GM12801 (cell line): ENCODE results near the gene CEP170B.

Experiments
- CTCF ChIP-seq: IDR thresholded peaks from one replicate; pipeline ENCODE4 v1.5.1; 2011; ENCODE audit warnings: control low read depth; ENCODE audit not compliant: insufficient read length; ENCODE audit errors: extremely low read depth

The CEP170B gene

GRCh38 chr14:104830781-104831180, 34.3 kb upstream of the CEP170B start:
- no peak for TF ChIP-seq CTCF

GRCh38 chr14:104841730-104842129, 23.3 kb upstream of the CEP170B start:
- TF ChIP-seq CTCF = no peak

GRCh38 chr14:104843006-104843405, 22.1 kb upstream of the CEP170B start:
- TF ChIP-seq CTCF = no peak

DNA sequence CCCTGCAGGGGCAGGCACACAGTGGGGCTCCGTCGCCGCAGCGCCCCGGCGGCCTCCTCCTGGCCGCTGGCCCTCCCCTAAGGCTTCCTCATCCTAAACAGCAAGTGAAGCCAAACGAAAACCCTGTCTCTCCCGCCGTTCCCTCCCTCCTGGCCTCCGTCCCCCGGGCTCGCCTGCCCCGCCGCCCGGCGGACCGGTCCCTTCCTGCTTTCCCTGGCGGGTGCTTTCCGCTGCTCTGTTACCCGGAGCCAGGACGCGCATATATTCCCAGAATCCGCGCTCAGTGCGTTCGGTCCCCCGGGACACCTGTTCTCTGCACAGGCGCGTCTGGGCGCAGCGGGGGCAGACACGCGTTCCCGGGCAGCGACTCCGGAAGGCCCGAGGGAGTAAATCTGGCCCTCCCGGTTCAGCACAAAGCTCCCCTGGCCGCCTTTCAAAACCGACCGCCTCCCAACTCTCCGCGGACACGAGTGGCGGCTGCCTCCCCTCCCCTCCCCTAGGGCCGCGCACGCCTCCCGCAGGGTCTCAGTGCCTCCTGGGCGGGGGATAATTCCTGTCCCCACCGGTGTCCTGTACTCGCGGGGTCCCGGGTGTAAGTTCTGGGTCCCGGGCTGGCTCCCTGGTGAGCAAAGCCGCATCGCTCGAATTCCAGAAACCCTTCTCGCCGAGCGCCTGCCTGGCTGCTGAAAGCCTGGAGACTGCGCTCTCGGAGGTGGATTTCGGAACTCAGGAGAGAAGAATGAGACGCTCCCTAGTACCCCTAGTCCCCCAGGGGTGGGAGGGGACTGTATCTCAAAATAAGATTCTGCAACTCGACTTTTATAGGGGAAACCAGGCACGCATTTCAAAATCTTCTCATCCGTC, 21.4 kb upstream of the CEP170B start:
- no peak for TF ChIP-seq CTCF

GRCh38 chr14:104844306-104845032, 20.6 kb upstream of the CEP170B start:
- TF ChIP-seq CTCF = no peak

- no peak for TF ChIP-seq CTCF
Observed at GRCh38 chr14:104845033-104845666, 19.9 kb upstream of the CEP170B start.

GRCh38 chr14:104845834-104846441, 19.1 kb upstream of the CEP170B start:
- TF ChIP-seq CTCF = no peak
